K562 (cell line): ENCODE results near the gene ACER3. TPM values are rescaled to one million over a fixed set of nuclear protein-coding genes. Genes with fewer than 3 reads are reported as not detected.
A peak's percentile ranks its signal among the peaks of the same experiment; 100 is the strongest.
"Not testable (repeated sequence)": the region's sequence is repeated elsewhere in the genome, so short reads cannot be mapped to it uniquely, and the experiment has no call there.

Source experiments
- ATAC-seq: fragments of 200-7000 bp; cut with Tn5 transposase; 3 replicates; pipeline ENCODE4 v1.9.1; 2020; ENCODE audit warnings: moderate library complexity
- BruUV-seq: library from RNA; stranded (reverse); fragments of 400-500 nt; replicated peaks from 2 replicates; lab custom pipeline; 2021; lab: Mats Ljungman, UMichigan
- CTCF ChIA-PET: fragments of 300-600 bp; formaldehyde crosslinking; extraction: SDS; loops from one replicate; lab custom pipeline; 2021; ENCODE audit warnings: low intra/inter-chr PET ratio; lab: Yijun Ruan, JAX
- POLR2A ChIA-PET: fragments of 300-600, 350-650 bp; sonication (Branson Sonifier 250); formaldehyde crosslinking; extraction: SDS; loops from one replicate; lab custom pipeline; 2021; ENCODE audit warnings: antibody characterized with exemption, inconsistent platforms; lab: Yijun Ruan, JAX
- DNase-seq, 4 experiments: peaks; one replicate each; pipeline versions ENCODE4 v3.0.0 to v3.0.0-alpha.2; 2011 to 2018; ENCODE audit warnings: low spot score in 3 of 4, mixed read lengths in 3 of 4; ENCODE audit errors: extremely low read depth in 1 of 4
- FAIRE-seq: peaks from 2 replicates; lab custom pipeline; 2011; peaks lifted over from hg19 to GRCh38; lab: Jason Lieb, UNC
- H2AFZ ChIP-seq: 2 replicates; pipeline ENCODE4 v1.6.0; 2011; ENCODE audit warnings: low read depth, low read length, control low read depth, inconsistent platforms
- H3K27ac ChIP-seq: fragments of 200-600 bp; 3 replicates; pipeline ENCODE4 v1.8.0; 2011; ENCODE audit warnings: low read depth, mild to moderate bottlenecking, control low read depth, inconsistent platforms, low read length, moderate library complexity, mixed read lengths; ENCODE audit errors: extremely low read depth
- H3K27me3 ChIP-seq, 2 experiments: fragments of 300-600 bp in 1 of 2; 2 replicates in 1 of 2; 3 replicates in 1 of 2; pipeline versions ENCODE4 v1.6.0 to v1.8.0; 2011; ENCODE audit warnings: inconsistent platforms in 2 of 2, low read length in 2 of 2, mild to moderate bottlenecking in 1 of 2, mixed read lengths in 1 of 2, moderate library complexity in 1 of 2; ENCODE audit not compliant: control insufficient read depth in 2 of 2, insufficient read depth in 2 of 2
- H3K36me3 ChIP-seq: fragments of 300-600 bp; 3 replicates; pipeline ENCODE4 v1.8.0; 2011; ENCODE audit warnings: mild to moderate bottlenecking, low read length, inconsistent platforms; ENCODE audit not compliant: control insufficient read depth, insufficient read depth
- H3K4me1 ChIP-seq, 2 experiments: fragments of 200-600 bp in 1 of 2; replicated peaks in 1 of 2; 2 replicates in 1 of 2; 3 replicates in 1 of 2; pipeline versions ENCODE4 v1.5.1 to v1.8.0; 2011; ENCODE audit warnings: inconsistent platforms in 2 of 2, low read length in 2 of 2, mild to moderate bottlenecking in 1 of 2, mixed read lengths in 1 of 2, moderate library complexity in 1 of 2; ENCODE audit not compliant: control insufficient read depth in 2 of 2, insufficient read depth in 2 of 2
- H3K4me2 ChIP-seq: 2 replicates; pipeline ENCODE4 v1.6.1; 2011; ENCODE audit warnings: low read length, control low read depth, inconsistent platforms, mixed read lengths; ENCODE audit not compliant: insufficient read depth
- H3K4me3 ChIP-seq: fragments of 200-600 bp; sonication (generic), shearing (Covaris generic); 2 replicates; pipeline ENCODE4 v1.5.1; 2016; ENCODE audit warnings: control low read depth, inconsistent platforms
- H3K79me2 ChIP-seq: fragments of 200-600 bp; 3 replicates; pipeline ENCODE4 v1.8.0; 2011; ENCODE audit warnings: low read length, inconsistent platforms; ENCODE audit not compliant: control insufficient read depth, insufficient read depth
- H3K9ac ChIP-seq, 2 experiments: 2 replicates each; pipeline versions ENCODE4 v1.6.0 to v1.6.1; 2011; ENCODE audit warnings: low read depth in 2 of 2, low read length in 2 of 2, control low read depth in 1 of 2, inconsistent platforms in 1 of 2, mild to moderate bottlenecking in 1 of 2, mixed read lengths in 1 of 2; ENCODE audit not compliant: insufficient read depth in 1 of 2
- H3K9me1 ChIP-seq: one replicate; pipeline ENCODE4 v1.6.0; 2011; ENCODE audit warnings: inconsistent platforms, mild to moderate bottlenecking, low read length, moderate library complexity; ENCODE audit not compliant: control insufficient read depth, insufficient read depth
- H3K9me3 ChIP-seq: replicated peaks from 2 replicates; pipeline ENCODE4 v1.5.1; 2011; ENCODE audit warnings: low read depth, low read length, inconsistent platforms; ENCODE audit not compliant: control insufficient read depth, insufficient read depth
- H4K20me1 ChIP-seq: replicated peaks from 2 replicates; pipeline ENCODE4 v1.6.1; 2011; ENCODE audit warnings: low read length, inconsistent platforms, mixed read lengths; ENCODE audit not compliant: control insufficient read depth, insufficient read depth
- FUS ChIP-seq: fragments of 200-400 bp; formaldehyde crosslinking; optimal IDR thresholded peaks from 2 replicates; pipeline ENCODE3; 2017; ENCODE audit warnings: low read depth, low read length
- HMGN3 ChIP-seq: IDR thresholded peaks from 2 replicates; pipeline ENCODE4 v1.6.1; 2011; ENCODE audit warnings: borderline replicate concordance, low read depth, mild to moderate bottlenecking, mixed read lengths, low read length; ENCODE audit not compliant: insufficient read length; ENCODE audit errors: extremely low read depth
- KDM1A ChIP-seq, 2 experiments: fragments of 450-650 bp; IDR thresholded peaks; 2 replicates each; pipeline ENCODE4 v1.6.1; 2016; ENCODE audit warnings: mild to moderate bottlenecking in 2 of 2
- NBN ChIP-seq: fragments of 450-650 bp; IDR thresholded peaks from 2 replicates; pipeline ENCODE4 v1.6.1; 2016; ENCODE audit warnings: low read depth, mild to moderate bottlenecking
- PPARD ChIP-seq: fragments of 250-450 bp; sonication (Bioruptor Pico); IDR thresholded peaks from 2 replicates; pipeline ENCODE4 v1.8.0; 2022; ENCODE audit warnings: inconsistent platforms, mild to moderate bottlenecking, moderate library complexity
- U2AF2 ChIP-seq: fragments of 200-400 bp; formaldehyde crosslinking; optimal IDR thresholded peaks from 2 replicates; pipeline ENCODE3; 2017; ENCODE audit warnings: low read depth, mild to moderate bottlenecking, low read length
- ZNF133 ChIP-seq: fragments of 250-450 bp; sonication (Bioruptor Pico); IDR thresholded peaks from 2 replicates; pipeline ENCODE4 v1.4.0; 2020; ENCODE audit warnings: mild to moderate bottlenecking
- WGBS: fragments of 100-300 bp; shearing (Covaris generic); methylation state at CpG from one replicate; pipeline ENCODE4 v1.1.6; 2016; ENCODE audit warnings: low coverage, mixed read lengths; ENCODE audit not compliant: insufficient coverage; ENCODE audit errors: missing lambda C conversion rate; 5-methylcytosine and 5-hydroxymethylcytosine counted together
- in situ Hi-C: fragments of 300-500 bp; cut with MboI; formaldehyde crosslinking; loops from 4 replicates; pipeline ENCODE4 v1.15.0; 2018; ENCODE audit warnings: inconsistent platforms, mixed read lengths
- intact Hi-C: fragments of 100-400 bp; cut with micrococcal nuclease; formaldehyde crosslinking; loops from 2 replicates; pipeline ENCODE4 v1.14.2; 2022
- polyA plus RNA-seq, 8 experiments: library from polyadenylated mRNA; depleted of rRNA in 4 of 8; stranded (reverse) in 5 of 8; unstranded in 3 of 8; fragments of >200 nt; fragmentation: Nextera tagmentation in 2 of 8; fragmentation: Illumina TruSeq in 1 of 8; extraction: Ambion mirVana in 2 of 8; extraction: Trizol in 1 of 8; gene quantifications; 2 replicates each; pipeline versions ENCODE4 v1.2.1 to v1.2.3, GENCODE V29; 2011 to 2014; ENCODE audit warnings: inconsistent platforms in 1 of 8, missing spikeins in 1 of 8
- total RNA-seq, 7 experiments: library from RNA; depleted of rRNA in 6 of 7; stranded (reverse); fragments of >200 nt in 6 of 7; fragmentation: Illumina TruSeq in 2 of 7; extraction: Trizol in 2 of 7; gene quantifications; 2 replicates each; pipeline versions ENCODE4 v1.2.1 to v1.2.3, GENCODE V29; 2011 to 2021; ENCODE audit warnings: low replicate concordance in 1 of 7
- TF ChIP-seq, protein P1 (sequence below): fragments of 250-450 bp; sonication (Bioruptor Pico); IDR thresholded peaks from 2 replicates; pipeline ENCODE4 v1.9.0; 2021; ENCODE audit warnings: mild to moderate bottlenecking, inconsistent platforms
- TF ChIP-seq, protein P2 (sequence below): fragments of 450-650 bp; formaldehyde crosslinking; IDR thresholded peaks from 2 replicates; pipeline ENCODE4 v1.4.0; 2022; ENCODE audit warnings: mild to moderate bottlenecking, moderate library complexity

Gene ACER3
- total and polyA plus RNA-seq, 9 of the 15 experiments (the other 6 are each of a cell fraction or from before 2014, with no cell fraction given): 2.0 to 23.8 (median 9.5) TPM

GRCh38 chr11:76821396-76821795 is 39.3 kb upstream of the ACER3 start:
- WGBS: 80% methylated on average over 4 of the region's 29 CpGs
- BruUV-seq, H3K27me3 ChIP-seq, H3K79me2 ChIP-seq, DNase-seq, POLR2A ChIA-PET, H2AFZ ChIP-seq, H3K4me3 ChIP-seq, FAIRE-seq, intact Hi-C loops, H3K36me3 ChIP-seq, H3K4me2 ChIP-seq, in situ Hi-C loops, H3K9me3 ChIP-seq, H3K27ac ChIP-seq, ATAC-seq, H3K9ac ChIP-seq, H4K20me1 ChIP-seq, H3K9me1 ChIP-seq, CTCF ChIA-PET: not testable (repeated sequence)
- peaks cover 20 to 35% of the 10 kb centered on the region in 2 experiments for H3K4me1 ChIP-seq

GRCh38 chr11:76822406-76822805 is 38.3 kb upstream of the ACER3 start:
- H3K4me2 ChIP-seq: peak overlapping the region; percentile 55
- no peaks in the 10 kb centered on the region for H3K36me3 ChIP-seq
- in situ Hi-C loops: no loop called here
- no peaks in the 10 kb centered on the region for H3K27me3 ChIP-seq
- H3K27ac ChIP-seq: peak overlapping the region; percentile 31; the same call in 1 of the 3 replicates
- DNase-seq (no peak), FAIRE-seq (no peak), ATAC-seq (no peak)
- no TSS peak for BruUV-seq
- H3K9me3 ChIP-seq: no peaks in the 10 kb centered on the region
- H3K4me1 ChIP-seq: peaks cover 20 to 35% of the 10 kb centered on the region in 2 experiments
- peaks cover 6% of the 10 kb centered on the region; the same call in 1 of the 3 replicates for H3K79me2 ChIP-seq
- no peaks in the 10 kb centered on the region for H3K9me1 ChIP-seq
- ChIA-PET CTCF (no interaction called here), POLR2A (interaction anchor here (0.5 to 0.6 kb wide), 3 partner anchors 13 to 95 kb away, joined by 3 to 4 read pairs (median 3); no protein-coding TSS in a partner anchor)
- WGBS: 71% methylated on average over 1 of the region's 1 CpG
- no peak overlapping the region for H3K4me3 ChIP-seq
- intact Hi-C loops: no loop called here
- no peaks in the 10 kb centered on the region for H4K20me1 ChIP-seq
- H2AFZ ChIP-seq: peak overlapping the region; percentile 64
- peak overlapping the region in 1 of 2 experiments; percentile 40; a peak in 2 of 4 replicates for H3K9ac ChIP-seq
- TF ChIP-seq, protein P1, sequence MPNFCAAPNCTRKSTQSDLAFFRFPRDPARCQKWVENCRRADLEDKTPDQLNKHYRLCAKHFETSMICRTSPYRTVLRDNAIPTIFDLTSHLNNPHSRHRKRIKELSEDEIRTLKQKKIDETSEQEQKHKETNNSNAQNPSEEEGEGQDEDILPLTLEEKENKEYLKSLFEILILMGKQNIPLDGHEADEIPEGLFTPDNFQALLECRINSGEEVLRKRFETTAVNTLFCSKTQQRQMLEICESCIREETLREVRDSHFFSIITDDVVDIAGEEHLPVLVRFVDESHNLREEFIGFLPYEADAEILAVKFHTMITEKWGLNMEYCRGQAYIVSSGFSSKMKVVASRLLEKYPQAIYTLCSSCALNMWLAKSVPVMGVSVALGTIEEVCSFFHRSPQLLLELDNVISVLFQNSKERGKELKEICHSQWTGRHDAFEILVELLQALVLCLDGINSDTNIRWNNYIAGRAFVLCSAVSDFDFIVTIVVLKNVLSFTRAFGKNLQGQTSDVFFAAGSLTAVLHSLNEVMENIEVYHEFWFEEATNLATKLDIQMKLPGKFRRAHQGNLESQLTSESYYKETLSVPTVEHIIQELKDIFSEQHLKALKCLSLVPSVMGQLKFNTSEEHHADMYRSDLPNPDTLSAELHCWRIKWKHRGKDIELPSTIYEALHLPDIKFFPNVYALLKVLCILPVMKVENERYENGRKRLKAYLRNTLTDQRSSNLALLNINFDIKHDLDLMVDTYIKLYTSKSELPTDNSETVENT (CRISPR knock-in tag): no peak
- TF ChIP-seq FUS (no peak), HMGN3 (no peak), KDM1A (IDR thresholded peaks at IDR 0.05) (0 out of 4 replicates have a peak, but pooled peaks of 1 of the 2 experiments have one; percentile 38), ZNF133 (no peak), NBN (peak; percentile 74), PPARD (CRISPR knock-in tag) (no peak), U2AF2 (no peak)
- TF ChIP-seq, protein P2, sequence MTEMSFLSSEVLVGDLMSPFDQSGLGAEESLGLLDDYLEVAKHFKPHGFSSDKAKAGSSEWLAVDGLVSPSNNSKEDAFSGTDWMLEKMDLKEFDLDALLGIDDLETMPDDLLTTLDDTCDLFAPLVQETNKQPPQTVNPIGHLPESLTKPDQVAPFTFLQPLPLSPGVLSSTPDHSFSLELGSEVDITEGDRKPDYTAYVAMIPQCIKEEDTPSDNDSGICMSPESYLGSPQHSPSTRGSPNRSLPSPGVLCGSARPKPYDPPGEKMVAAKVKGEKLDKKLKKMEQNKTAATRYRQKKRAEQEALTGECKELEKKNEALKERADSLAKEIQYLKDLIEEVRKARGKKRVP (CRISPR knock-in tag): no peak
